Mucosa of descending colon (tissue), 3 donors: Measurements from ENCODE around the gene ETS2. TPM values are rescaled to one million over a fixed set of nuclear protein-coding genes. Genes with fewer than 3 reads are reported as not detected.

Experiments
- ATAC-seq: fragments of 200-7000 bp; cut with Tn5 transposase; one replicate; pipeline ENCODE4 v1.9.1; 2020; ENCODE audit warnings: mild to moderate bottlenecking, moderate library complexity
- DNase-seq, 3 donors: peaks; one replicate each; pipeline ENCODE4 v3.0.0-alpha.2; 2020
- H3K36me3 ChIP-seq: fragments of 200-600 bp; one replicate; pipeline ENCODE4 v1.8.0; 2021; ENCODE audit warnings: low read depth, mild to moderate bottlenecking
- H3K4me1 ChIP-seq: fragments of 200-600 bp; one replicate; pipeline ENCODE4 v1.8.0; 2021; ENCODE audit warnings: low read depth, mild to moderate bottlenecking
- H3K4me3 ChIP-seq: fragments of 200-600 bp; one replicate; pipeline ENCODE4 v1.8.0; 2021; ENCODE audit warnings: mild to moderate bottlenecking
- H3K9me3 ChIP-seq: fragments of 200-600 bp; one replicate; pipeline ENCODE4 v1.8.0; 2021; ENCODE audit warnings: mild to moderate bottlenecking
- CTCF ChIP-seq: fragments of 200-600 bp; IDR thresholded peaks from one replicate; pipeline ENCODE4 v1.8.0; 2022; ENCODE audit warnings: antibody characterized with exemption, mild to moderate bottlenecking
- intact Hi-C, 2 donors: fragments of 100-400 bp; cut with DNase I in 1 of 2; cut with micrococcal nuclease in 1 of 2; formaldehyde crosslinking; loops; one replicate each; pipeline versions ENCODE4 v1.11.0 to v1.11.1; 2022; cut with DNase I, micrococcal nuclease
- total RNA-seq, 3 donors: library from RNA; stranded (reverse); fragmentation: NEBNext Ultra II Directional in 2 of 3; extraction: Animal tissue kit (Norgen Biotek cat#: 25700) in 2 of 3; gene quantifications; one replicate each; pipeline versions ENCODE4 v1.2.1 to v1.2.4, GENCODE V29; 2021 to 2023
- donor health status: DM: no; HTN: no; CAD: no; lungs with moderate emphysema.
- donor health status: DM: no; HTN: no; CAD: no.
- donor health status: DM: no; HTN: yes; CAD: no.

The ETS2 gene
- total RNA-seq, 3 donors from 2014 or later = 115 to 222 (median 171) TPM

GRCh38 chr21:38798081-38798480 is 7.6 kb upstream of the ETS2 start:
- Histone ChIP-seq H3K4me3 (no peak overlapping the region), H3K9me3 (no peaks in the 10 kb centered on the region), H3K36me3 (no peaks in the 10 kb centered on the region), H3K4me1 (peaks cover 3% of the 10 kb centered on the region)
- TF ChIP-seq CTCF = no peak
- intact Hi-C loops = no loop called here
- no peak for ATAC-seq
- DNase-seq = no peak

- peak; percentile 63 for ATAC-seq
- no peak overlapping the region for H3K4me3 ChIP-seq
- intact Hi-C loops = no loop called here
- H3K4me1 ChIP-seq = peaks cover 3% of the 10 kb centered on the region
- no peaks in the 10 kb centered on the region for H3K9me3 ChIP-seq
- H3K36me3 ChIP-seq = no peaks in the 10 kb centered on the region
- peak; percentile 67 to 88 (median 84) for DNase-seq
- TF ChIP-seq CTCF = no peak
Observed at GRCh38 chr21:38798481-38798882, 7.2 kb upstream of the ETS2 start.

- intact Hi-C loops = loop anchor here (10.0 kb wide), 3 partner anchors 45 to 325 kb away; no protein-coding TSS in a partner anchor
- peaks cover 3% of the 10 kb centered on the region for H3K4me1 ChIP-seq
- ATAC-seq (no peak), DNase-seq (no peak)
- H3K36me3 ChIP-seq = no peaks in the 10 kb centered on the region
- no peaks in the 10 kb centered on the region for H3K9me3 ChIP-seq
- TF ChIP-seq CTCF = no peak
- H3K4me3 ChIP-seq = no peak overlapping the region
Observed at GRCh38 chr21:38800046-38800758, 5.5 kb upstream of the ETS2 start.

- intact Hi-C loops = loop anchor here (10.0 kb wide), 3 partner anchors 46 to 324 kb away; no protein-coding TSS in a partner anchor
- peaks cover 3% of the 10 kb centered on the region for H3K4me1 ChIP-seq
- no peak for TF ChIP-seq CTCF
- ATAC-seq (no peak), DNase-seq (no peak)
- no peaks in the 10 kb centered on the region for H3K36me3 ChIP-seq
- no peak overlapping the region for H3K4me3 ChIP-seq
- H3K9me3 ChIP-seq = no peaks in the 10 kb centered on the region
Observed at GRCh38 chr21:38800924-38801744, 4.6 kb upstream of the ETS2 start.

- Histone ChIP-seq H3K4me1 (peaks cover 2% of the 10 kb centered on the region), H3K4me3 (no peak overlapping the region), H3K9me3 (no peaks in the 10 kb centered on the region), H3K36me3 (no peaks in the 10 kb centered on the region)
- TF ChIP-seq CTCF = no peak
- ATAC-seq = peak; percentile 41
- intact Hi-C loops = loop anchor here (10.0 kb wide), 3 partner anchors 48 to 322 kb away; no protein-coding TSS in a partner anchor
- peak in 2 of 3 donors; percentile 53 to 58 for DNase-seq
Observed at GRCh38 chr21:38802050-38803026, 3.4 kb upstream of the ETS2 start.
